Smooth muscle cell (in vitro differentiated cells): ENCODE results near the gene AKR1A1. TPM values are rescaled to one million over a fixed set of nuclear protein-coding genes. Genes with fewer than 3 reads are reported as not detected.

Experiments
- DNase-seq: peaks from one replicate; lab custom pipeline; 2025; ENCODE audit not compliant: unreplicated experiment; lab: John Stamatoyannopoulos, UW
- H2AFZ ChIP-seq: fragments of 200-600 bp; sonication (generic); 2 replicates; pipeline ENCODE4 v1.6.0; 2016; ENCODE audit warnings: antibody characterized with exemption, low read depth, mild to moderate bottlenecking
- H3F3A ChIP-seq: fragments of 200-600 bp; sonication (generic); 2 replicates; pipeline ENCODE4 v1.6.0; 2017; ENCODE audit warnings: antibody characterized with exemption, low read depth
- H3K27ac ChIP-seq: fragments of 200-600 bp; sonication (generic); 2 replicates; pipeline ENCODE4 v1.5.1; 2016; ENCODE audit warnings: low read depth, mild to moderate bottlenecking
- H3K27me3 ChIP-seq: fragments of 200-600 bp; sonication (generic); 2 replicates; pipeline ENCODE4 v1.6.1; 2016; ENCODE audit warnings: low read depth, mild to moderate bottlenecking
- H3K36me3 ChIP-seq: fragments of 200-600 bp; sonication (generic); 2 replicates; pipeline ENCODE4 v1.5.1; 2016; ENCODE audit warnings: low read depth
- H3K4me1 ChIP-seq: fragments of 200-600 bp; sonication (generic); 2 replicates; pipeline ENCODE4 v1.5.1; 2016; ENCODE audit warnings: low read depth
- H3K4me2 ChIP-seq: fragments of 200-600 bp; sonication (generic); 2 replicates; pipeline ENCODE4 v1.6.0; 2016; ENCODE audit warnings: mild to moderate bottlenecking
- H3K4me3 ChIP-seq: fragments of 200-600 bp; sonication (generic); 2 replicates; pipeline ENCODE4 v1.5.1; 2016; ENCODE audit warnings: mild to moderate bottlenecking
- H3K79me2 ChIP-seq: fragments of 200-600 bp; sonication (generic); 2 replicates; pipeline ENCODE4 v1.6.0; 2016; ENCODE audit warnings: low read depth, mild to moderate bottlenecking
- H3K9ac ChIP-seq: fragments of 200-600 bp; sonication (generic); 2 replicates; pipeline ENCODE4 v1.6.0; 2016; ENCODE audit warnings: low read depth
- H3K9me3 ChIP-seq: fragments of 200-600 bp; sonication (generic); replicated peaks from 2 replicates; pipeline ENCODE4 v1.5.1; 2016; ENCODE audit warnings: low read depth
- H4K20me1 ChIP-seq: fragments of 200-600 bp; sonication (generic); 2 replicates; pipeline ENCODE4 v1.6.0; 2016; ENCODE audit warnings: low read depth
- CTCF ChIP-seq: fragments of 200-600 bp; sonication (generic); IDR thresholded peaks from 2 replicates; pipeline ENCODE4 v1.5.1; 2017; ENCODE audit warnings: borderline replicate concordance, mild to moderate bottlenecking, antibody characterized with exemption; ENCODE audit not compliant: insufficient read depth, poor library complexity, severe bottlenecking
- WGBS: methylation state at CpG from one replicate; pipeline ENCODE4 v1.1.7; 2016; ENCODE audit warnings: low lambda C conversion rate; 5-methylcytosine and 5-hydroxymethylcytosine counted together
- polyA plus RNA-seq: library from polyadenylated mRNA; unstranded; fragments of >200 nt; fragmentation: Nextera tagmentation; extraction: Ambion mirVana; gene quantifications from 2 replicates; pipeline ENCODE4 v1.2.1, GENCODE V29; 2016
- small RNA-seq: library from RNA; depleted of rRNA; stranded (forward); fragments of <200 nt; gene quantifications from one replicate; pipeline ENCODE3, GENCODE V24; 2014
- total RNA-seq: library from RNA; depleted of rRNA; stranded (reverse); fragments of >200 nt; gene quantifications from 2 replicates; pipeline ENCODE4 v1.2.3, GENCODE V29; 2014

Gene AKR1A1
- total and polyA plus RNA-seq, 2 experiments from 2014 or later = 91.4 to 135 TPM

DNA sequence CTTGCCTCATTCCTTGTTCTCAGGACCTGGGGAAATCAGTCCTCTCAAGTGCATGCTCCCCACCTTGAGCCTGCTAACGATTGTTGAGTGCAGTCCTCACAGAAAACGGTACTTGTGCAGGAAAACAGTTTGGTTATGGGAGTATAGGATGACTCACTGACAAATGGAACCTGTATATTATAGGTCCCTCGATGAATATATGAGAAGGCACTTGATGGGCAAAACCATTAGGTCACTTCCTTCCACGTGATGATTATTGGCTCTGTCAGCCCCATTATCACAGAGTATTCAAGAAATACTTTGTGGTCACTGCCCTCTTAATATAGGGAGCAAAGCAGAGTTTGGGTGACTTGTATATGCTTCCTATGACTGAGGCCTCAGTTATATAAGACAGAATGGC, 67.0 kb downstream of the AKR1A1 start:
- peaks cover 20% of the 10 kb centered on the region for H3K36me3 ChIP-seq
- H3F3A ChIP-seq = peaks cover 6% of the 10 kb centered on the region
- no peaks in the 10 kb centered on the region for H3K4me1 ChIP-seq
- no peak overlapping the region for H3K9ac ChIP-seq
- no peak overlapping the region for H3K27ac ChIP-seq
- H3K9me3 ChIP-seq = no peaks in the 10 kb centered on the region
- no peaks in the 10 kb centered on the region for H3K79me2 ChIP-seq
- peaks cover 6% of the 10 kb centered on the region for H4K20me1 ChIP-seq
- no peak overlapping the region for H3K4me3 ChIP-seq
- H3K27me3 ChIP-seq = no peaks in the 10 kb centered on the region
- 88% methylated on average over 4 of the region's 4 CpGs for WGBS
- no peak overlapping the region for H2AFZ ChIP-seq
- TF ChIP-seq CTCF = no peak
- no peak for DNase-seq
- no peak overlapping the region for H3K4me2 ChIP-seq

- peaks cover 6% of the 10 kb centered on the region for H3F3A ChIP-seq
- peaks cover 20% of the 10 kb centered on the region for H3K36me3 ChIP-seq
- WGBS = 73% methylated on average over 8 of the region's 8 CpGs
- no peak overlapping the region for H3K27ac ChIP-seq
- no peak overlapping the region for H3K4me2 ChIP-seq
- no peaks in the 10 kb centered on the region for H3K9me3 ChIP-seq
- no peak for DNase-seq
- no peaks in the 10 kb centered on the region for H3K27me3 ChIP-seq
- TF ChIP-seq CTCF = no peak
- no peaks in the 10 kb centered on the region for H3K79me2 ChIP-seq
- no peak overlapping the region for H2AFZ ChIP-seq
- H3K4me1 ChIP-seq = no peaks in the 10 kb centered on the region
- H3K9ac ChIP-seq = no peak overlapping the region
- no peak overlapping the region for H3K4me3 ChIP-seq
- peaks cover 4% of the 10 kb centered on the region for H4K20me1 ChIP-seq
Measured at GRCh38 chr1:45619149-45619921, 68.7 kb downstream of the AKR1A1 start.

Small RNA genes lying within 50 kb of the gene (small RNA-seq; reads per million reads assigned to genes)
- not detected for gene AL355480.1
- gene AL355480.2 = not detected
- gene AL355480.3 = not detected
- gene AL355480.4 = not detected

Other genes with a start within 250 kb of the AKR1A1 start
- gene HPDL, start 223.9 kb upstream of the AKR1A1 start, total RNA-seq = not detected in 2 replicates
- 0.96 and 0.98 TPM in 2 replicates for gene HPDL, start 223.9 kb upstream of the AKR1A1 start, polyA plus RNA-seq
- 3.2 and 3.3 TPM in 2 replicates for gene TOE1, start 210.7 kb upstream of the AKR1A1 start, total RNA-seq
- 2.8 and 3.3 TPM in 2 replicates for gene TOE1, start 210.7 kb upstream of the AKR1A1 start, polyA plus RNA-seq
- gene MUTYH, start 210.4 kb upstream of the AKR1A1 start, total RNA-seq = 12.1 and 13.5 TPM in 2 replicates
- 16.5 and 17.4 TPM in 2 replicates for gene MUTYH, start 210.4 kb upstream of the AKR1A1 start, polyA plus RNA-seq
- 3.4 and 4.3 TPM in 2 replicates for gene TESK2, start 59.7 kb upstream of the AKR1A1 start, total RNA-seq
- gene TESK2, start 59.7 kb upstream of the AKR1A1 start, polyA plus RNA-seq = 1.3 and 2.3 TPM in 2 replicates
- gene CCDC163, start 50.8 kb upstream of the AKR1A1 start, total RNA-seq = 0.18 and 2.4 TPM in 2 replicates
- 1.3 and 2.1 TPM in 2 replicates for gene CCDC163, start 50.8 kb upstream of the AKR1A1 start, polyA plus RNA-seq
- gene MMACHC, start 50.5 kb upstream of the AKR1A1 start, total RNA-seq = 2.5 and 3.0 TPM in 2 replicates
- 1.3 and 1.8 TPM in 2 replicates for gene MMACHC, start 50.5 kb upstream of the AKR1A1 start, polyA plus RNA-seq
- 299 and 303 TPM in 2 replicates for gene PRDX1, start 28.9 kb upstream of the AKR1A1 start, total RNA-seq
- 369 and 409 TPM in 2 replicates for gene PRDX1, start 28.9 kb upstream of the AKR1A1 start, polyA plus RNA-seq
- 40.4 and 83.0 TPM in 2 replicates for gene NASP, start 33.2 kb downstream of the AKR1A1 start, total RNA-seq
- 44.9 and 64.2 TPM in 2 replicates for gene NASP, start 33.2 kb downstream of the AKR1A1 start, polyA plus RNA-seq
- 0.81 and 2.5 TPM in 2 replicates for gene CCDC17, start 73.2 kb downstream of the AKR1A1 start, total RNA-seq
- 0.64 and 1.6 TPM in 2 replicates for gene CCDC17, start 73.2 kb downstream of the AKR1A1 start, polyA plus RNA-seq
- gene GPBP1L1, start 135.7 kb downstream of the AKR1A1 start, total RNA-seq = 93.2 and 110 TPM in 2 replicates
- 51.9 and 52.6 TPM in 2 replicates for gene GPBP1L1, start 135.7 kb downstream of the AKR1A1 start, polyA plus RNA-seq
- 19.4 and 23.3 TPM in 2 replicates for gene TMEM69, start 137.4 kb downstream of the AKR1A1 start, total RNA-seq
- gene TMEM69, start 137.4 kb downstream of the AKR1A1 start, polyA plus RNA-seq = 16.7 and 26.8 TPM in 2 replicates
- gene IPP, start 199.8 kb downstream of the AKR1A1 start, total RNA-seq = 9.9 and 14.2 TPM in 2 replicates
- gene IPP, start 199.8 kb downstream of the AKR1A1 start, polyA plus RNA-seq = 12.9 and 14.8 TPM in 2 replicates